C4-2B (cell line): ENCODE measurements around the gene JOSD1.

Source experiments
- CTCF ChIP-seq: fragments of 450-650 bp; conservative IDR thresholded peaks from 2 replicates; pipeline ENCODE4 v1.5.1; 2017; ENCODE audit warnings: mild to moderate bottlenecking
- ZFX ChIP-seq: fragments of 450-650 bp; IDR thresholded peaks from 2 replicates; pipeline ENCODE4 v1.6.1; 2017

GRCh38 chr22:38656256-38657044 lies 44.3 kb downstream of the JOSD1 start, which contains the start of the genes CBY1 and FAM227A:
- TF ChIP-seq CTCF: no peak
- TF ChIP-seq ZFX: peak; percentile 85; the same call in 1 of the 2 replicates
